Parathyroid adenoma (tissue), 2 donors: Measurements from ENCODE around the gene NHSL2.

Experiments
- H2AFZ ChIP-seq: fragments of 300-600 bp; sonication (generic); one replicate; pipeline ENCODE4 v1.7.0; 2017; ENCODE audit warnings: antibody characterized with exemption, mild to moderate bottlenecking
- H3K27ac ChIP-seq: fragments of 300-600 bp; sonication (generic); one replicate; pipeline ENCODE4 v1.7.0; 2017
- H3K27me3 ChIP-seq: fragments of 300-600 bp; sonication (generic); one replicate; pipeline ENCODE4 v1.7.0; 2017; ENCODE audit warnings: low read length; ENCODE audit not compliant: control insufficient read depth, insufficient read depth
- H3K36me3 ChIP-seq: fragments of 300-600 bp; sonication (generic); one replicate; pipeline ENCODE4 v1.7.0; 2017; ENCODE audit warnings: low read length; ENCODE audit not compliant: control insufficient read depth, insufficient read depth
- H3K4me1 ChIP-seq: fragments of 300-600 bp; sonication (generic); one replicate; pipeline ENCODE4 v1.7.0; 2017; ENCODE audit warnings: control low read depth
- H3K4me2 ChIP-seq: fragments of 300-600 bp; sonication (generic); one replicate; pipeline ENCODE4 v1.7.0; 2017; ENCODE audit warnings: low read length
- H3K4me3 ChIP-seq: fragments of 300-600 bp; sonication (generic); one replicate; pipeline ENCODE4 v1.7.0; 2017; ENCODE audit warnings: low read depth, low read length
- H3K79me2 ChIP-seq: fragments of 300-600 bp; sonication (generic); one replicate; pipeline ENCODE4 v1.7.0; 2017; ENCODE audit warnings: control low read depth
- H3K9ac ChIP-seq: fragments of 300-600 bp; sonication (generic); one replicate; pipeline ENCODE4 v1.7.0; 2017; ENCODE audit warnings: mild to moderate bottlenecking
- H3K9me3 ChIP-seq: fragments of 300-600 bp; sonication (generic); one replicate; pipeline ENCODE4 v1.7.0; 2017; ENCODE audit warnings: low read length; ENCODE audit not compliant: control insufficient read depth
- TF ChIP-seq, protein P1 (sequence below): fragments of 300-600 bp; sonication (generic); IDR thresholded peaks from one replicate; pipeline ENCODE4 v1.7.0; 2017; ENCODE audit warnings: antibody characterized with exemption, mild to moderate bottlenecking
- donor health status: primary hyperparathyroidism.

Gene NHSL2

DNA sequence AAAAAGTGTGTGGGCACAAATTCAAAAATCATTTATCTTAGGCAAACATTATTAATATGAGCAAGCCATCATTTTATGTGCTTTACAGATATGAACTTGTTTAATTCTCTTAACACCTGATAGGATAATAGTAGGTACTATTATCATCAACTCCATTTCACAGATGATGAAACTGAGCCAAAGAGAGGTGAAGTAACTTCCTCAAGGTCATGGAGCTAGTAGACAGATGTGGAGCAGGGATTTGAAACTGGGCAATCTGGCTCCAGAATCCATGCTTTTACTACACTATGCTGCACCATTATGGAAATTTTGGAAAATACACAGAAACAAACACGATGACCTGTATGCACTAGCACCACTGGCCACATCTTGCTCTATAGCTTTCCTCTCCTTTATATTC, 269.9 kb downstream of the NHSL2 start:
- H3K36me3 ChIP-seq = no peaks in the 10 kb centered on the region
- H3K79me2 ChIP-seq = peaks cover 7% of the 10 kb centered on the region
- peak overlapping the region; percentile 79 for H3K4me3 ChIP-seq
- TF ChIP-seq, protein P1, sequence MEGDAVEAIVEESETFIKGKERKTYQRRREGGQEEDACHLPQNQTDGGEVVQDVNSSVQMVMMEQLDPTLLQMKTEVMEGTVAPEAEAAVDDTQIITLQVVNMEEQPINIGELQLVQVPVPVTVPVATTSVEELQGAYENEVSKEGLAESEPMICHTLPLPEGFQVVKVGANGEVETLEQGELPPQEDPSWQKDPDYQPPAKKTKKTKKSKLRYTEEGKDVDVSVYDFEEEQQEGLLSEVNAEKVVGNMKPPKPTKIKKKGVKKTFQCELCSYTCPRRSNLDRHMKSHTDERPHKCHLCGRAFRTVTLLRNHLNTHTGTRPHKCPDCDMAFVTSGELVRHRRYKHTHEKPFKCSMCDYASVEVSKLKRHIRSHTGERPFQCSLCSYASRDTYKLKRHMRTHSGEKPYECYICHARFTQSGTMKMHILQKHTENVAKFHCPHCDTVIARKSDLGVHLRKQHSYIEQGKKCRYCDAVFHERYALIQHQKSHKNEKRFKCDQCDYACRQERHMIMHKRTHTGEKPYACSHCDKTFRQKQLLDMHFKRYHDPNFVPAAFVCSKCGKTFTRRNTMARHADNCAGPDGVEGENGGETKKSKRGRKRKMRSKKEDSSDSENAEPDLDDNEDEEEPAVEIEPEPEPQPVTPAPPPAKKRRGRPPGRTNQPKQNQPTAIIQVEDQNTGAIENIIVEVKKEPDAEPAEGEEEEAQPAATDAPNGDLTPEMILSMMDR = no peak
- H3K9ac ChIP-seq = no peak overlapping the region
- no peaks in the 10 kb centered on the region for H3K4me1 ChIP-seq
- H3K9me3 ChIP-seq = no peaks in the 10 kb centered on the region
- no peaks in the 10 kb centered on the region for H3K27me3 ChIP-seq
- H2AFZ ChIP-seq = peak overlapping the region; percentile 93
- H3K4me2 ChIP-seq = peak overlapping the region; percentile 73
- peak overlapping the region; percentile 85 for H3K27ac ChIP-seq

DNA sequence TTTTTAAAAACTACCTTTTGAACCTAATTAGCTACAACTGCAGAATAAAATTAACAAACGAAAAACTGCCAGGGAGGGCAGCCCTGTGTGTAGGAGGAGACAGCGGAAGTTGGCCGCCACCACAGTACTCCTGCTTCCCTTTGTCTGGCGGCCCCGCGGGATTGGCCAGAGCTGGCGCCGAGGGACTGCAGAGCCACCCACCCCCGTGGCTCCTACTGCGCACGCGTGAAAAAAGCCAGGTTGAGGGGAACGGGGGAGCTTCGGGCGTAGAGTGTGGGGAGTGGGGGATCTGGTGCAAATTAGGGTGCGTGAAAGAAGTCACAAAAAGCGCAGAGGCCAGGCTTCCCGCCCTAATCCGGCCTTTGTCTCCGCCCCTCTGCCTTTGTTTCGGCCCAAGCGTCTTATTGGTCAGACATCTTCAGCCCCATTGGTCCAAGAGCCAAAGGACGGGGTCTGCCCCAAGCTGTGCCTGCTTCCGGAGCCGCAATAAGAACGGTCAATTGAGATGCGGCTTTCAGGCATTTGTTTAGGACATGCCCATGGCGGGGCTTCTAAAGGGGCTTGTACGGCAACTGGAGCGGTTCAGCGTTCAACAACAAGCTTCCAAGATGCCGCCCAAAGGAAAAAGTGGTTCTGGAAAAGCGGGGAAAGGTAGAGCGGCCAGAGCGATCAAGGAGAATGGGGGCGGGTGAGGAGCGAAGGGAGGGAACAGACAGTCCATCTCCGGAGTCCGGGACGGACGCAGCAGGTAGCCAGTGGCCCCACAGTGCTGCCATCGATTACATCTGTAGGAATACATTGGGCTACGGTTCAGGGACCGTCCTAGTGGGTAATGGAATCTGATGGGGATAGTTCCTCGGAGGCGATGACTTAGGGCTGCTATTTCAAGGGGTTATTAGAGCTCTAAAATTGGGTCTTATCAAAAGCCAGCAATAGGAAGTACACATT, 270.8 kb downstream of the NHSL2 start, which contains the start of gene PIN4:
PIN4 (plus strand) TSS at position 580 of the 948 bp plus-strand sequence; CDS start at position 609, 29 bp downstream.
- Histone ChIP-seq H3K4me3 (peak within 1 kb of the TSS; percentile 79), H3K4me2 (peak within 1 kb of the TSS; percentile 73), H3K4me1 (no peaks in the 10 kb centered on the region), H3K79me2 (peaks cover 7% of the 10 kb centered on the region), H3K27me3 (no peaks in the 10 kb centered on the region), H3K36me3 (no peaks in the 10 kb centered on the region), H3K9ac (no peak within 1 kb of the TSS), H3K27ac (peak within 1 kb of the TSS; percentile 85), H2AFZ (peak within 1 kb of the TSS; percentile 93), H3K9me3 (no peaks in the 10 kb centered on the region)
- TF ChIP-seq, protein P1 = no peak

DNA sequence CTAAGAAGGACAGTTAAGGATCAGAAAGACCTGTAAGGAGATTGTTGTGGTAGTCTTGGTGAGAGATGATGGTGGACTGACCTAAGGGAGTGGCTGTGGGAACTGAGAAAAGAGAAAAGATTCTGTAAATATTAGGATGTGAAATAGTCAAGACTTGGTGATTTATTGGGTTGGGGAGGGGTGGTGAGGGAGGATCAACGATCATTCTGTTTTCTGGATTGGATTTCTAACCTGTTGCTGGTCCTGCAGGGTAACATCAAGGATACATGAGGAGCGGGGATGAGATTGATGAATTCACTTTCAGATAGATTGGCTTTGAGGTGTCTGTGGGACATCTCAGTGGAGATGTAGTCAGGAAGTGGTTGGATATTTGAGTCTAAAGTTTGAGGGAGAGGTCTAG, 272.3 kb downstream of the NHSL2 start:
- TF ChIP-seq, protein P1 = no peak
- Histone ChIP-seq H3K4me1 (no peaks in the 10 kb centered on the region), H3K27me3 (no peaks in the 10 kb centered on the region), H3K36me3 (no peaks in the 10 kb centered on the region), H2AFZ (no peak overlapping the region), H3K27ac (no peak overlapping the region), H3K9me3 (no peaks in the 10 kb centered on the region), H3K9ac (no peak overlapping the region), H3K79me2 (peaks cover 7% of the 10 kb centered on the region), H3K4me2 (no peak overlapping the region), H3K4me3 (no peak overlapping the region)

DNA sequence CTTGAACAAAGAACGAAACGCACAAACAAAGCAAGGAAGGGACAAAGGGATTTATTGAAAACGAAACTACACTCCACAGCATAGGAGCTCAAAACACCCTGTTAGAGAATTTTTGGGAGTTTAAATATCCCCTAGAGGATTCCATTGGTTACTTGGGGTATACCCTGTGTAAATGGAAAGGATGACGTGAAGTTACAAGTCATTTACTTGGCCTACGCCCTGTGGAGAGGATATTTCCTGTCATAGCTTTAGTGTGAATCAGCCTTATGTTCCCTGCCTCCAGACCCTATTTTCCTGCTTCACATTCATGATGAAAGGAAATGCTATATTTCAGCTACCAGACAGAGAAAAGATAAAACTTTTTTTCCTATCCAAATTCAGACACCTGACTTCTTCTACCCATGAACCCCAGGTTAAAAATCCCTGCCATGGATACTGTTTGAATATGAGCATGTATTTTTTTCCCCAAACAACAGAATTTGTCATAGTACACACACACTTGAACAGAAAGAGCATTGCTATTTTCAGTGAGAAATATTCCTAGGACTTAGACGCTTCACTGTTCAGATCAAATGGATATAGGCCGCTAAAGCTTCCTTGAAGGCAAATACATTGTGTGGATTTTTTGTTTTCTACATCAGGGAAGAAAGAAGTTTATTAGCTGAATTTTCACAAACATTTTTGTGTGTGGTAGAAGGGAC, 291.3 kb downstream of the NHSL2 start:
- H3K79me2 ChIP-seq = no peaks in the 10 kb centered on the region
- no peaks in the 10 kb centered on the region for H3K4me1 ChIP-seq
- no peaks in the 10 kb centered on the region for H3K36me3 ChIP-seq
- H3K27ac ChIP-seq = no peak overlapping the region
- TF ChIP-seq, protein P1 = no peak
- no peaks in the 10 kb centered on the region for H3K9me3 ChIP-seq
- H2AFZ ChIP-seq = no peak overlapping the region
- H3K4me2 ChIP-seq = no peak overlapping the region
- no peaks in the 10 kb centered on the region for H3K27me3 ChIP-seq
- no peak overlapping the region for H3K4me3 ChIP-seq
- H3K9ac ChIP-seq = no peak overlapping the region
